Thymus (tissue), 11 donors: ENCODE data around the gene AFAP1. TPM values are rescaled to one million over a fixed set of nuclear protein-coding genes. Genes with fewer than 3 reads are reported as not detected.

Experiments used
- DNase-seq, 9 donors: peaks; one replicate each; pipeline ENCODE4 v3.0.0-alpha.2; 2013; ENCODE audit warnings: low spot score in 9 of 9, low read depth in 6 of 9, missing footprints in 1 of 9
- H3K27ac ChIP-seq, 2 donors: one replicate each; pipeline ENCODE4 v1.5.1; 2013; ENCODE audit warnings: control low read depth in 1 of 2, low read depth in 1 of 2, low read length in 1 of 2, mild to moderate bottlenecking in 1 of 2, moderate library complexity in 1 of 2
- H3K27me3 ChIP-seq, 2 donors: one replicate each; pipeline ENCODE4 v1.5.1; 2013; ENCODE audit warnings: low read length in 1 of 2; ENCODE audit not compliant: control insufficient read depth in 2 of 2, insufficient read depth in 1 of 2
- H3K36me3 ChIP-seq, 2 donors: one replicate each; pipeline ENCODE4 v1.5.1; 2013; ENCODE audit warnings: low read length in 1 of 2, mild to moderate bottlenecking in 1 of 2, moderate library complexity in 1 of 2; ENCODE audit not compliant: control insufficient read depth in 2 of 2, insufficient read depth in 2 of 2
- H3K4me1 ChIP-seq, 2 donors: one replicate each; pipeline ENCODE4 v1.5.1; 2013; ENCODE audit warnings: low read length in 2 of 2; ENCODE audit not compliant: control insufficient read depth in 2 of 2, insufficient read depth in 2 of 2
- H3K4me3 ChIP-seq, 2 donors: one replicate each; pipeline ENCODE4 v1.5.1; 2013; ENCODE audit warnings: low read length in 2 of 2, control low read depth in 1 of 2, mild to moderate bottlenecking in 1 of 2
- H3K9me3 ChIP-seq, 2 donors: one replicate each; pipeline ENCODE4 v1.5.1; 2013; ENCODE audit warnings: low read length in 1 of 2, mild to moderate bottlenecking in 1 of 2; ENCODE audit not compliant: control insufficient read depth in 2 of 2, insufficient read depth in 1 of 2
- WGBS: extraction: QIAGEN DNeasy Blood & Tissue Kit; methylation state at CpG from one replicate; pipeline ENCODE4 v1.1.7; 2013; 5-methylcytosine and 5-hydroxymethylcytosine counted together
- polyA plus RNA-seq: library from polyadenylated mRNA; stranded (reverse); fragments of 200-250 nt; gene quantifications from one replicate; pipeline ENCODE4 v1.2.3, GENCODE V29; 2013
- total RNA-seq: library from RNA; stranded (reverse); fragments of 120-200 nt; gene quantifications from one replicate; pipeline ENCODE4 v1.2.4, GENCODE V29; 2013
- donor health status: healthy.

Gene AFAP1
- total and polyA plus RNA-seq, 2 donors: 3.2 to 4.5 TPM

- Histone ChIP-seq H3K36me3 (no peaks in the 10 kb centered on the region), H3K9me3 (no peaks in the 10 kb centered on the region), H3K27ac (no peak overlapping the region), H3K4me1 (no peaks in the 10 kb centered on the region), H3K4me3 (no peak overlapping the region), H3K27me3 (peaks cover 0 to 3% of the 10 kb centered on the region in 2 donors)
- no peak for DNase-seq
- 95% methylated on average over 16 of the region's 16 CpGs for WGBS
Measured at GRCh38 chr4:7763106-7763505, 176.6 kb downstream of the AFAP1 start.

GRCh38 chr4:7762376-7763030 is 177.2 kb downstream of the AFAP1 start:
- DNase-seq: no peak
- H3K4me3 ChIP-seq: no peak overlapping the region
- WGBS: 78% methylated on average over 15 of the region's 15 CpGs
- H3K4me1 ChIP-seq: no peaks in the 10 kb centered on the region
- no peak overlapping the region for H3K27ac ChIP-seq
- H3K36me3 ChIP-seq: no peaks in the 10 kb centered on the region
- peaks cover 0 to 3% of the 10 kb centered on the region in 2 donors for H3K27me3 ChIP-seq
- H3K9me3 ChIP-seq: no peaks in the 10 kb centered on the region

GRCh38 chr4:7761720-7762119 is 177.9 kb downstream of the AFAP1 start:
- 24% methylated on average over 12 of the region's 12 CpGs for WGBS
- no peak overlapping the region for H3K4me3 ChIP-seq
- peaks cover 0 to 3% of the 10 kb centered on the region in 2 donors for H3K27me3 ChIP-seq
- no peak overlapping the region for H3K27ac ChIP-seq
- no peaks in the 10 kb centered on the region for H3K9me3 ChIP-seq
- DNase-seq: peak in 2 of 9 donors; percentile 13 to 17
- no peaks in the 10 kb centered on the region for H3K4me1 ChIP-seq
- no peaks in the 10 kb centered on the region for H3K36me3 ChIP-seq

GRCh38 chr4:7761312-7761711 is 178.3 kb downstream of the AFAP1 start:
- Histone ChIP-seq H3K4me1 (no peaks in the 10 kb centered on the region), H3K27ac (no peak overlapping the region), H3K9me3 (no peaks in the 10 kb centered on the region), H3K27me3 (peaks cover 0 to 3% of the 10 kb centered on the region in 2 donors), H3K4me3 (no peak overlapping the region), H3K36me3 (no peaks in the 10 kb centered on the region)
- no peak for DNase-seq
- 89% methylated on average over 11 of the region's 11 CpGs for WGBS

GRCh38 chr4:7760706-7761105 is 179.0 kb downstream of the AFAP1 start:
- Histone ChIP-seq H3K36me3 (no peaks in the 10 kb centered on the region), H3K4me3 (no peak overlapping the region), H3K9me3 (no peaks in the 10 kb centered on the region), H3K4me1 (no peaks in the 10 kb centered on the region), H3K27me3 (peaks cover 0 to 3% of the 10 kb centered on the region in 2 donors), H3K27ac (no peak overlapping the region)
- 93% methylated on average over 16 of the region's 16 CpGs for WGBS
- DNase-seq: no peak

- 76% methylated on average over 9 of the region's 9 CpGs for WGBS
- no peaks in the 10 kb centered on the region for H3K9me3 ChIP-seq
- no peak for DNase-seq
- H3K27me3 ChIP-seq: peaks cover 0 to 3% of the 10 kb centered on the region in 2 donors
- H3K4me3 ChIP-seq: no peak overlapping the region
- no peak overlapping the region for H3K27ac ChIP-seq
- no peaks in the 10 kb centered on the region for H3K36me3 ChIP-seq
- H3K4me1 ChIP-seq: no peaks in the 10 kb centered on the region
Measured at GRCh38 chr4:7760228-7760627, 179.4 kb downstream of the AFAP1 start.

- Histone ChIP-seq H3K4me3 (no peak overlapping the region), H3K27ac (peak overlapping the region; percentile 18 to 64), H3K27me3 (peaks cover 0 to 3% of the 10 kb centered on the region in 2 donors), H3K4me1 (no peaks in the 10 kb centered on the region), H3K9me3 (no peaks in the 10 kb centered on the region), H3K36me3 (no peaks in the 10 kb centered on the region)
- no peak for DNase-seq
- 92% methylated on average over 7 of the region's 7 CpGs for WGBS
Measured at GRCh38 chr4:7759635-7760034, 180.0 kb downstream of the AFAP1 start.

- WGBS: 72% methylated on average over 12 of the region's 12 CpGs
- peaks cover 0 to 3% of the 10 kb centered on the region in 2 donors for H3K27me3 ChIP-seq
- no peak overlapping the region for H3K4me3 ChIP-seq
- no peaks in the 10 kb centered on the region for H3K4me1 ChIP-seq
- peak overlapping the region in 1 of 2 donors; percentile 18 for H3K27ac ChIP-seq
- H3K9me3 ChIP-seq: no peaks in the 10 kb centered on the region
- H3K36me3 ChIP-seq: no peaks in the 10 kb centered on the region
- peak in 3 of 9 donors; percentile 7 to 54 (median 15) for DNase-seq
Measured at GRCh38 chr4:7759216-7759615, 180.4 kb downstream of the AFAP1 start.

GRCh38 chr4:7758476-7758875 is 181.2 kb downstream of the AFAP1 start:
- no peak for DNase-seq
- no peak overlapping the region for H3K4me3 ChIP-seq
- H3K27ac ChIP-seq: no peak overlapping the region
- H3K27me3 ChIP-seq: peaks cover 0 to 3% of the 10 kb centered on the region in 2 donors
- H3K36me3 ChIP-seq: no peaks in the 10 kb centered on the region
- no peaks in the 10 kb centered on the region for H3K9me3 ChIP-seq
- 86% methylated on average over 11 of the region's 11 CpGs for WGBS
- no peaks in the 10 kb centered on the region for H3K4me1 ChIP-seq
